GM18909 (cell line): Measurements from ENCODE around the gene VAV3.

Experiments used
- ATAC-seq: cut with Tn5 transposase; IDR thresholded peaks from one replicate; pipeline ENCODE4 v1.9.1; 2021; ENCODE audit warnings: mild to moderate bottlenecking; ENCODE audit not compliant: unreplicated experiment, poor library complexity

The VAV3 gene

GRCh38 chr1:107552781-107553180 is 412.2 kb downstream of the VAV3 start:
- ATAC-seq, result no peak

- no peak for ATAC-seq
Measured at GRCh38 chr1:107551456-107551855, 413.5 kb downstream of the VAV3 start.

GRCh38 chr1:107550358-107550757 is 414.6 kb downstream of the VAV3 start:
- ATAC-seq, result no peak

DNA sequence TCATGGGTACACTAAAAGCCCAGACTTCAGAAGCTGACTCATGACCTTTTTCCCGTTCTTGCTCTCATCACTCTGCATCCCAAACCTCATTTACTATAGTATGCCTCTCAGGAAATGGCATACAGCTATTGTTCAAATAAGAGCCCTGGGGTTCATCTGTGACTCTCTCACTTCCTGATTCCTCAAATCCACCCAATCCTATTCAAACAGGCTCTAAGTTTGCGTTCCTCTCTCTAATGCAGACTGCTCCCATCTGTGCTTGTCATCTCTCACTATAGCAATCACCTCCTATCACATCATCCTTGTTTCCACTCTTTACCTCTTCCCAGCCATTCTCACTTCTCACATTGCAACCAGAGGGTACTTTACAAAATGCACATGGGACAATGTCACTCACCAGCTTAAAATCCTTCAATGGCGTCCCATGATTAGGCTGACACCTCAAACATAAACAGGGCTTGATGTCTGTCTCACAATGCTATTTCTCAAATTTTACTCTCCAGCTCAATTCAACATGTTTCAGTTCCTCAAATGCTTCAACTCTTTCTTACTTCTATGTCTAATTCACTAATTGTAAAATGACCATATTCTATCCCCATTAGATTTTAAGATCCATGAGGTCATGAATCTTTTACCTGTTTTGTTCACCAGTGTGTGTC is 415.7 kb downstream of the VAV3 start:
- ATAC-seq, result no peak

- no peak for ATAC-seq
Measured at GRCh38 chr1:107548276-107548675, 416.7 kb downstream of the VAV3 start.

GRCh38 chr1:107547363-107548155 is 417.4 kb downstream of the VAV3 start:
- no peak for ATAC-seq

DNA sequence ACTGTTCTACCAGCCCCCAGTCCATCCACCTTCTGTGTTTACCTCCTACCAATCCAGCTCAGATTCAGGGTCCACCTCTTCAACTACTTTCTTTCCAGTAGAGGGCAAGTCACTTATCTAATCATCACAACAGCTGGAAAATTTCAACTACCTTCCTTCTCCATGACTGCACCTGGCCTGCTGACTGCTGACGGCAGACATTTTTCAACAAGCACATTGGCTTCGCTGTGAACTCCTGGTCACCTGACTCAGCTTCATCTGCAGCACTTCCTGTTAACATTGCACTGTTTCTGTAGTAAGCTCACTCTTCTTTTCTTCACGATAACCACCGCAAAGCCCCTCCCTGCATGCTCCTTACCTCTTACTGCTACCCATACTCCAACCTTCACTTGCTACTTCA is 418.4 kb downstream of the VAV3 start:
- no peak for ATAC-seq

GRCh38 chr1:107545879-107546278 is 419.1 kb downstream of the VAV3 start:
- no peak for ATAC-seq

DNA sequence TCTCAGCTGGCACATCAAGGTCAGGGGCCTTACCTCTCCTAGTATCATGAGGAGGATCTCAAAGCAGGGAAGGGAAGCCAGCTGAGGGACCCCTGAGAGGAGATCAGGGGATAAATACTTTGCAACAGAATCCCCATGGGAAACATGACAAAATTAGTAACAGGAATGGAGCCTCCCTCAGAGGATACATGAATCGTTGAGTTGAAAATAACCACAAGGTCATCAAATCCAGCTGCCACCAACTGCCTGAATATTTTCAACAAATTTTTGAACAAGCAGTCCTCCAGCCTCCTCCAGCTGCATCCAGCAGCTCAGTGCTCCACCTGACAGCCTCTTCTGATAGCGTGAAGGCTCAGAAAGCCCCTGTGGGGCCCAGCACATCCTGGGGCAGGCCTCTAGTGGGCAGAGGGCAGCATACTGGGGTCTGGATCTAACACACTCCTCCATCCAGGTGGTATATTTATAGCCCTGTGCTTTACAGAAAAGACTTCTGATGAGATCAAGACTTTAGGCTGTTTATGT is 419.9 kb downstream of the VAV3 start:
- no peak for ATAC-seq

- no peak for ATAC-seq
Measured at GRCh38 chr1:107544285-107544684, 420.7 kb downstream of the VAV3 start.

- ATAC-seq, result no peak
Measured at GRCh38 chr1:107541412-107541811, 423.6 kb downstream of the VAV3 start.

DNA sequence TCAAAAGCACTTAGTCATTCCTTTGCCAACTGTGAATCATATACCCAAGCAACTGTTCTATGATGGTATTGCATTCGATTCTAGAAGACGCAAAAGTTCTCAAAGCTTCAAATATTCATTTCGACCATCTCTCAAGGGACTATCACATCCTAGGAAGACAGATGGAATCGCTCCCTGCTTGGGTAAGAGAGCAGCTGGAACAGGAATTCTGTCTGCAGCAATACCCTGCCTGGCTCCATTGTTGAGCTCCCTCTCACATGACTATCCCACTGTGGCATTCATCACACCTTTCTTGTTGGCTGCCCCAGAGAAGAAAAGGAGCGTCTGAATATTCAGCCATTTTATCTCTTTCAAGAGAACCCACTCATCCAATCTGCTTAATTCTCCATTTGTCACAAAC is 426.5 kb downstream of the VAV3 start:
- no peak for ATAC-seq

GRCh38 chr1:107536266-107536665 is 428.7 kb downstream of the VAV3 start:
- ATAC-seq, result no peak

- no peak for ATAC-seq
Measured at GRCh38 chr1:107535091-107535490, 429.9 kb downstream of the VAV3 start.

DNA sequence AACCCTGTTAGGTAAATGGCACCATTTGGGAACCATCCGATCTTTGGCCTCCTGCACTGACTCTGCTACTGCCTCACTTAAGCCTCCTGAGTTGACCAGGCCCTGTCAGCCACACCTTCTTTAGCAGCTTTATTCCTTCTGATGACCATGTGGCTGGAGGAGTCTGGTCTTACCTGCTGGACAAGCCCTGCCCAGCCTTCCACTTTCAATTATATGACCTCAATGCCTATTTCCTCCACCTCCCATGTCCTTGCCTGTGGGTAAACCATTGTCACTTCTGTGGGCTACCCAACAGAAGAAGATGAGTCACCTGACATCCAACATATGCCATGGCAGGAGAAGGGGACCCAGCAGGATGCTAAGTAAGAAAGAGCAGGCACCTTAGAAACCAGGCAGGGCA is 430.3 kb downstream of the VAV3 start:
- ATAC-seq, result no peak

DNA sequence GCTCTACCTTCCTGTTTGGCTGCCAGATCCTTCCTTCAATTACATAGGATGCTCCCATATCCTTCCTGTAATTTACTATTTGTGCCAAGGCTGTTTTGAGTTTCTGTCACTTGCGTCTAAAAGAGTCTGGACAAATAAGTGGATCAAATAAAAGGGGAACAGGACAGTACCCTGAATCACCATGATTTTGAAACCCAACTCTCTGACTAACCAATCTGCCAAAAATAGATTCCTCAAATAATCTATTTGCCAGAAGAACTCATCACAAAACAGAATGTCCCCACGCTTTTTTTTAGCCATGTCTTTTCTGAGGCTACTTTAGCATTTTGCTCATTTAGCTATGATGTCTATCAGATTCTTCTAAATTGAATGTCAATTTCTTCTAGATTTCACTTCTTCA is 431.5 kb downstream of the VAV3 start:
- no peak for ATAC-seq

- no peak for ATAC-seq
Measured at GRCh38 chr1:107532318-107532717, 432.7 kb downstream of the VAV3 start.

GRCh38 chr1:107531065-107531908 is 433.7 kb downstream of the VAV3 start:
- no peak for ATAC-seq

DNA sequence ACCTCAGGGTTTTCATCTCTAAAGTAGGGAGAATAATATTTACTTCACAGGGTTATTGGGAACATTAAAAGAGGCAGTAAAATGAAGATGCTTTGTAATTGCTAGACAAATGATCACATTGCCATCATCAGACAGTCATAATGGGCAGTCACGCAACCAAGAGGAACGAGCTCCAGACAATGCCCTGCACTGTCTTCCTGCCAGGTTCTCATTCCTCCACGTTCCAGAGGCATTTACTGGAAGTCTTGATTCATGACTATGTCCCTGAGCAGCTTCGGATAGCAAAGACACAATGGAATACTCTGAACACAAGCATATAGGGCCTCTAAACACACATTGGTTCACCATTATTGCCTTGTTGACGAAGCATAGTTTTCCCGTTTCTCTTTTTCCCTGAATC is 434.4 kb downstream of the VAV3 start:
- ATAC-seq, result no peak

GRCh38 chr1:107529511-107530149 is 435.4 kb downstream of the VAV3 start:
- ATAC-seq, result peak; percentile 97
